K562 (cell line): ENCODE results near the gene SOAT1. TPM values are rescaled to one million over a fixed set of nuclear protein-coding genes. Genes with fewer than 3 reads are reported as not detected.

Experiments used
- ATAC-seq: fragments of 200-7000 bp; cut with Tn5 transposase; 3 replicates; pipeline ENCODE4 v1.9.1; 2020; ENCODE audit warnings: moderate library complexity
- BruUV-seq: library from RNA; stranded (reverse); fragments of 400-500 nt; replicated peaks from 2 replicates; lab custom pipeline; 2021; lab: Mats Ljungman, UMichigan
- CTCF ChIA-PET: fragments of 300-600 bp; formaldehyde crosslinking; extraction: SDS; loops from one replicate; lab custom pipeline; 2021; ENCODE audit warnings: low intra/inter-chr PET ratio; lab: Yijun Ruan, JAX
- POLR2A ChIA-PET: fragments of 300-600, 350-650 bp; sonication (Branson Sonifier 250); formaldehyde crosslinking; extraction: SDS; loops from one replicate; lab custom pipeline; 2021; ENCODE audit warnings: antibody characterized with exemption, inconsistent platforms; lab: Yijun Ruan, JAX
- DNase-seq, 4 experiments: peaks; one replicate each; pipeline versions ENCODE4 v3.0.0 to v3.0.0-alpha.2; 2011 to 2018; ENCODE audit warnings: low spot score in 3 of 4, mixed read lengths in 3 of 4; ENCODE audit errors: extremely low read depth in 1 of 4
- FAIRE-seq: peaks from 2 replicates; lab custom pipeline; 2011; peaks lifted over from hg19 to GRCh38; lab: Jason Lieb, UNC
- H2AFZ ChIP-seq: 2 replicates; pipeline ENCODE4 v1.6.0; 2011; ENCODE audit warnings: low read depth, low read length, control low read depth, inconsistent platforms
- H3K27ac ChIP-seq: fragments of 200-600 bp; 3 replicates; pipeline ENCODE4 v1.8.0; 2011; ENCODE audit warnings: low read depth, mild to moderate bottlenecking, control low read depth, inconsistent platforms, low read length, moderate library complexity, mixed read lengths; ENCODE audit errors: extremely low read depth
- H3K27me3 ChIP-seq, 2 experiments: fragments of 300-600 bp in 1 of 2; 2 replicates in 1 of 2; 3 replicates in 1 of 2; pipeline versions ENCODE4 v1.6.0 to v1.8.0; 2011; ENCODE audit warnings: inconsistent platforms in 2 of 2, low read length in 2 of 2, mild to moderate bottlenecking in 1 of 2, mixed read lengths in 1 of 2, moderate library complexity in 1 of 2; ENCODE audit not compliant: control insufficient read depth in 2 of 2, insufficient read depth in 2 of 2
- H3K36me3 ChIP-seq: fragments of 300-600 bp; 3 replicates; pipeline ENCODE4 v1.8.0; 2011; ENCODE audit warnings: mild to moderate bottlenecking, low read length, inconsistent platforms; ENCODE audit not compliant: control insufficient read depth, insufficient read depth
- H3K4me1 ChIP-seq, 2 experiments: fragments of 200-600 bp in 1 of 2; replicated peaks in 1 of 2; 2 replicates in 1 of 2; 3 replicates in 1 of 2; pipeline versions ENCODE4 v1.5.1 to v1.8.0; 2011; ENCODE audit warnings: inconsistent platforms in 2 of 2, low read length in 2 of 2, mild to moderate bottlenecking in 1 of 2, mixed read lengths in 1 of 2, moderate library complexity in 1 of 2; ENCODE audit not compliant: control insufficient read depth in 2 of 2, insufficient read depth in 2 of 2
- H3K4me2 ChIP-seq: 2 replicates; pipeline ENCODE4 v1.6.1; 2011; ENCODE audit warnings: low read length, control low read depth, inconsistent platforms, mixed read lengths; ENCODE audit not compliant: insufficient read depth
- H3K4me3 ChIP-seq: fragments of 200-600 bp; sonication (generic), shearing (Covaris generic); 2 replicates; pipeline ENCODE4 v1.5.1; 2016; ENCODE audit warnings: control low read depth, inconsistent platforms
- H3K79me2 ChIP-seq: fragments of 200-600 bp; 3 replicates; pipeline ENCODE4 v1.8.0; 2011; ENCODE audit warnings: low read length, inconsistent platforms; ENCODE audit not compliant: control insufficient read depth, insufficient read depth
- H3K9ac ChIP-seq, 2 experiments: 2 replicates each; pipeline versions ENCODE4 v1.6.0 to v1.6.1; 2011; ENCODE audit warnings: low read depth in 2 of 2, low read length in 2 of 2, control low read depth in 1 of 2, inconsistent platforms in 1 of 2, mild to moderate bottlenecking in 1 of 2, mixed read lengths in 1 of 2; ENCODE audit not compliant: insufficient read depth in 1 of 2
- H3K9me1 ChIP-seq: one replicate; pipeline ENCODE4 v1.6.0; 2011; ENCODE audit warnings: inconsistent platforms, mild to moderate bottlenecking, low read length, moderate library complexity; ENCODE audit not compliant: control insufficient read depth, insufficient read depth
- H3K9me3 ChIP-seq: replicated peaks from 2 replicates; pipeline ENCODE4 v1.5.1; 2011; ENCODE audit warnings: low read depth, low read length, inconsistent platforms; ENCODE audit not compliant: control insufficient read depth, insufficient read depth
- H4K20me1 ChIP-seq: replicated peaks from 2 replicates; pipeline ENCODE4 v1.6.1; 2011; ENCODE audit warnings: low read length, inconsistent platforms, mixed read lengths; ENCODE audit not compliant: control insufficient read depth, insufficient read depth
- ARID2 ChIP-seq: fragments of 450-650 bp; IDR thresholded peaks from 2 replicates; pipeline ENCODE4 v1.6.1; 2017; ENCODE audit warnings: antibody characterized with exemption, mild to moderate bottlenecking
- ARID3A ChIP-seq: IDR thresholded peaks from 2 replicates; pipeline ENCODE4 v1.6.1; 2012; ENCODE audit warnings: low read depth, low read length, improper control_type of control experiment, borderline replicate concordance
- CAMTA2 ChIP-seq: fragments of 250-450 bp; sonication (Bioruptor Pico); conservative IDR thresholded peaks from 2 replicates; pipeline ENCODE4 v1.5.1; 2022
- CEBPB ChIP-seq: fragments of 450-650 bp; IDR thresholded peaks from 2 replicates; pipeline ENCODE4 v1.6.1; 2016; ENCODE audit warnings: missing genetic modification characterization, missing compliant biosample characterization
- EP300 ChIP-seq: IDR thresholded peaks from 2 replicates; pipeline ENCODE4 v1.6.1; 2012; ENCODE audit warnings: low read length, improper control_type of control experiment
- FOXA1 ChIP-seq: fragments of 450-650 bp; IDR thresholded peaks from 2 replicates; pipeline ENCODE4 v1.6.1; 2016; ENCODE audit warnings: mild to moderate bottlenecking, borderline replicate concordance
- NUFIP1 ChIP-seq: fragments of 450-650 bp; IDR thresholded peaks from 2 replicates; pipeline ENCODE4 v1.6.1; 2018; ENCODE audit not compliant: partially characterized antibody
- PKNOX1 ChIP-seq: fragments of 450-650 bp; IDR thresholded peaks from 2 replicates; pipeline ENCODE4 v1.6.1; 2016
- POLR2AphosphoS2 ChIP-seq: IDR thresholded peaks from 2 replicates; pipeline ENCODE4 v1.6.1; 2012; ENCODE audit warnings: low read length, improper control_type of control experiment
- RAD21 ChIP-seq, 2 experiments: fragments of 250-450 bp in 1 of 2; fragments of 450-650 bp in 1 of 2; sonication (Bioruptor Pico) in 1 of 2; formaldehyde crosslinking in 1 of 2; IDR thresholded peaks in 1 of 2; conservative IDR thresholded peaks in 1 of 2; 2 replicates each; pipeline versions ENCODE4 v1.4.0 to v1.8.0; 2020 to 2022; ENCODE audit warnings: mild to moderate bottlenecking in 2 of 2, moderate library complexity in 1 of 2
- SIRT6 ChIP-seq: IDR thresholded peaks from one replicate; pipeline ENCODE4 v1.6.1; 2012; ENCODE audit warnings: low read depth, mild to moderate bottlenecking, control low read depth, inconsistent platforms, low read length, moderate library complexity
- TAF1 ChIP-seq: IDR thresholded peaks from 2 replicates; pipeline ENCODE4 v1.6.1; 2011; ENCODE audit warnings: mild to moderate bottlenecking, low read length, moderate library complexity; ENCODE audit not compliant: insufficient read depth, control insufficient read depth, severe bottlenecking; ENCODE audit errors: extremely low read depth
- TAF15 ChIP-seq: fragments of 200-400 bp; formaldehyde crosslinking; IDR thresholded peaks from 2 replicates; pipeline ENCODE4 v1.6.1; 2017; ENCODE audit warnings: mild to moderate bottlenecking, low read depth, low read length, moderate library complexity
- TARDBP ChIP-seq: fragments of 450-650 bp; IDR thresholded peaks from 2 replicates; pipeline ENCODE4 v1.6.1; 2016
- TSC22D4 ChIP-seq: fragments of 450-650 bp; IDR thresholded peaks from 2 replicates; pipeline ENCODE4 v1.6.1; 2016; ENCODE audit warnings: missing genetic modification characterization, missing biosample characterization, control low read depth
- ZBTB17 ChIP-seq: fragments of 450-650 bp; formaldehyde crosslinking; IDR thresholded peaks from 2 replicates; pipeline ENCODE4 v1.4.0; 2020; ENCODE audit warnings: mild to moderate bottlenecking
- ZNF140 ChIP-seq: fragments of 250-450 bp; sonication (Bioruptor Pico); IDR thresholded peaks from 2 replicates; pipeline ENCODE4 v1.8.0; 2021; ENCODE audit warnings: moderate library complexity, mild to moderate bottlenecking, inconsistent platforms
- WGBS: fragments of 100-300 bp; shearing (Covaris generic); methylation state at CpG from one replicate; pipeline ENCODE4 v1.1.6; 2016; ENCODE audit warnings: low coverage, mixed read lengths; ENCODE audit not compliant: insufficient coverage; ENCODE audit errors: missing lambda C conversion rate; 5-methylcytosine and 5-hydroxymethylcytosine counted together
- in situ Hi-C: fragments of 300-500 bp; cut with MboI; formaldehyde crosslinking; loops from 4 replicates; pipeline ENCODE4 v1.15.0; 2018; ENCODE audit warnings: inconsistent platforms, mixed read lengths
- intact Hi-C: fragments of 100-400 bp; cut with micrococcal nuclease; formaldehyde crosslinking; loops from 2 replicates; pipeline ENCODE4 v1.14.2; 2022
- polyA plus RNA-seq, 8 experiments: library from polyadenylated mRNA; depleted of rRNA in 4 of 8; stranded (reverse) in 5 of 8; unstranded in 3 of 8; fragments of >200 nt; fragmentation: Nextera tagmentation in 2 of 8; fragmentation: Illumina TruSeq in 1 of 8; extraction: Ambion mirVana in 2 of 8; extraction: Trizol in 1 of 8; gene quantifications; 2 replicates each; pipeline versions ENCODE4 v1.2.1 to v1.2.3, GENCODE V29; 2011 to 2014; ENCODE audit warnings: inconsistent platforms in 1 of 8, missing spikeins in 1 of 8
- total RNA-seq, 7 experiments: library from RNA; depleted of rRNA in 6 of 7; stranded (reverse); fragments of >200 nt in 6 of 7; fragmentation: Illumina TruSeq in 2 of 7; extraction: Trizol in 2 of 7; gene quantifications; 2 replicates each; pipeline versions ENCODE4 v1.2.1 to v1.2.3, GENCODE V29; 2011 to 2021; ENCODE audit warnings: low replicate concordance in 1 of 7
- TF ChIP-seq, protein P1 (sequence below): fragments of 450-650 bp; IDR thresholded peaks from 2 replicates; pipeline ENCODE4 v1.6.1; 2018; ENCODE audit not compliant: partially characterized antibody

SOAT1 gene
- total and polyA plus RNA-seq, 9 of the 15 experiments (the other 6 are each of a cell fraction or from before 2014, with no cell fraction given) = 5.5 to 29.1 (median 17.3) TPM

GRCh38 chr1:179251675-179252074, 41.9 kb upstream of the SOAT1 start:
- Histone ChIP-seq H3K4me2 (no peak overlapping the region), H3K79me2 (no peaks in the 10 kb centered on the region), H3K4me1 (no peaks in the 10 kb centered on the region; a peak in 1 of 5 replicates), H3K4me3 (no peak overlapping the region), H2AFZ (no peak overlapping the region), H3K36me3 (no peaks in the 10 kb centered on the region), H4K20me1 (no peaks in the 10 kb centered on the region), H3K27ac (no peak overlapping the region), H3K9me1 (no peaks in the 10 kb centered on the region), H3K9ac (no peak overlapping the region), H3K9me3 (no peaks in the 10 kb centered on the region), H3K27me3 (no peaks in the 10 kb centered on the region; a peak in 1 of 5 replicates)
- 0% methylated on average over 1 of the region's 1 CpG for WGBS
- intact Hi-C loops = loop anchor here (1.0 to 10.0 kb wide), 6 partner anchors 41 to 563 kb away; partner anchors contain the start of gene SOAT1
- peak; percentile 84 for ATAC-seq
- no TSS peak for BruUV-seq
- CTCF ChIA-PET = interaction anchor here (0.6 to 1.7 kb wide), 5 partner anchors 114 to 348 kb away, joined by 4 to 17 read pairs (median 4); partner anchors contain the start of gene AXDND1
- POLR2A ChIA-PET = interaction anchor here (0.6 kb wide), 2 partner anchors 9 to 18 kb away, joined by 3 read pairs; no protein-coding TSS in a partner anchor
- in situ Hi-C loops = no loop called here
- peak in 2 of 4 experiments; percentile 28 to 44 for DNase-seq
- FAIRE-seq = no peak
- TF ChIP-seq TSC22D4 (tag) = no peak
- peak; percentile 49; the same call in 1 of the 2 replicates for TF ChIP-seq PKNOX1
- peak; percentile 80 to 94 for TF ChIP-seq RAD21 (CRISPR knock-in tag; conservative IDR thresholded peaks at IDR 0.05 in 1 of 2, IDR thresholded peaks at IDR 0.05 in 1 of 2)
- no peak for TF ChIP-seq CEBPB (tag)
- no peak for TF ChIP-seq ZBTB17 (CRISPR knock-in tag)
- TF ChIP-seq CAMTA2 = no peak
- no peak for TF ChIP-seq NUFIP1
- TF ChIP-seq ARID3A = no peak
- no peak for TF ChIP-seq EP300
- TF ChIP-seq, protein P1, sequence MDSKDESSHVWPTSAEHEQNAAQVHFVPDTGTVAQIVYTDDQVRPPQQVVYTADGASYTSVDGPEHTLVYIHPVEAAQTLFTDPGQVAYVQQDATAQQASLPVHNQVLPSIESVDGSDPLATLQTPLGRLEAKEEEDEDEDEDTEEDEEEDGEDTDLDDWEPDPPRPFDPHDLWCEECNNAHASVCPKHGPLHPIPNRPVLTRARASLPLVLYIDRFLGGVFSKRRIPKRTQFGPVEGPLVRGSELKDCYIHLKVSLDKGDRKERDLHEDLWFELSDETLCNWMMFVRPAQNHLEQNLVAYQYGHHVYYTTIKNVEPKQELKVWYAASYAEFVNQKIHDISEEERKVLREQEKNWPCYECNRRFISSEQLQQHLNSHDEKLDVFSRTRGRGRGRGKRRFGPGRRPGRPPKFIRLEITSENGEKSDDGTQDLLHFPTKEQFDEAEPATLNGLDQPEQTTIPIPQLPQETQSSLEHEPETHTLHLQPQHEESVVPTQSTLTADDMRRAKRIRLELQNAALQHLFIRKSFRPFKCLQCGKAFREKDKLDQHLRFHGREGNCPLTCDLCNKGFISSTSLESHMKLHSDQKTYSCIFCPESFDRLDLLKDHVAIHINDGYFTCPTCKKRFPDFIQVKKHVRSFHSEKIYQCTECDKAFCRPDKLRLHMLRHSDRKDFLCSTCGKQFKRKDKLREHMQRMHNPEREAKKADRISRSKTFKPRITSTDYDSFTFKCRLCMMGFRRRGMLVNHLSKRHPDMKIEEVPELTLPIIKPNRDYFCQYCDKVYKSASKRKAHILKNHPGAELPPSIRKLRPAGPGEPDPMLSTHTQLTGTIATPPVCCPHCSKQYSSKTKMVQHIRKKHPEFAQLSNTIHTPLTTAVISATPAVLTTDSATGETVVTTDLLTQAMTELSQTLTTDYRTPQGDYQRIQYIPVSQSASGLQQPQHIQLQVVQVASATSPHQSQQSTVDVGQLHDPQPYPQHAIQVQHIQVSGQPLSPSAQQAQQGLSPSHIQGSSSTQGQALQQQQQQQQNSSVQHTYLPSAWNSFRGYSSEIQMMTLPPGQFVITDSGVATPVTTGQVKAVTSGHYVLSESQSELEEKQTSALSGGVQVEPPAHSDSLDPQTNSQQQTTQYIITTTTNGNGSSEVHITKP = no peak
- no peak for TF ChIP-seq TAF15
- TF ChIP-seq ARID2 = peak; percentile 60; the same call in 1 of the 2 replicates
- no peak for TF ChIP-seq FOXA1
- no peak for TF ChIP-seq SIRT6
- TF ChIP-seq TARDBP = no peak
- no peak for TF ChIP-seq ZNF140 (CRISPR knock-in tag)
- no peak for TF ChIP-seq POLR2AphosphoS2
- TF ChIP-seq TAF1 = no peak
